ENCODE results near the gene CENATAC.
"Not testable (repeated sequence)": the region's sequence is repeated elsewhere in the genome, so short reads cannot be mapped to it uniquely, and the experiment has no call there.

Gene CENATAC

DNA sequence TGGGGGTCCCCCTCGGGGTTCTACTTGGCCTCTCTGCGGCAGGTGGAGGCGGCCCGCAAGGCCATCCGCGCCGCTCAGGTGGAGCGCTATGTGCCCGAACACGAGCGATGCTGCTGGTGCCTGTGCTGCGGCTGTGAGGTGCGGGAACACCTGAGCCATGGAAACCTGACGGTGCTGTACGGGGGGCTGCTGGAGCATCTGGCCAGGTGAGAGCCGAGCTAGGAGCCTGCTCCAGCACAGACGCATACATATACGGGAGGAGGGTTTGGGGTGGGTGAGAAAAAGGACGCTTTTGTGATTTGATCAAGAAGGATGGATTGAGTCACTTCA lies 415 bp downstream of the CENATAC start:
- no peak for DNase-seq

DNA sequence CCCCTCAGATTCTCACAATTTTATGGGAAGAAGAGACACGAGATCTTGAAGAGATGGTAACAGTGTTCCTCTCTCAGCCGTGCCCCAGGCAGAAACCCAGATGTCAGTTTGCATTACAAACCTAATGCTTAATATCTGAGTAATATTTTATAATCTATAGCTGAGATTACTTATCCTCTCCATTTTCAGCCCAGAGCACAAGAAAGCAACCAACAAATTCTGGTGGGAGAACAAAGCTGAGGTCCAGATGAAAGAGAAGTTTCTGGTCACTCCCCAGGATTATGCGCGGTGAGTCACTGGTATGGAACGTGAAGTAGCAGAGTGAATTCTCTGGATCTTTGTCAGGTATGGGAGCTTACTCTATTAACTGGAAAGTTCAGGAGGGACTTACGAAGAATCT lies 884 bp downstream of the CENATAC start:
- DNase-seq: no peak

DNA sequence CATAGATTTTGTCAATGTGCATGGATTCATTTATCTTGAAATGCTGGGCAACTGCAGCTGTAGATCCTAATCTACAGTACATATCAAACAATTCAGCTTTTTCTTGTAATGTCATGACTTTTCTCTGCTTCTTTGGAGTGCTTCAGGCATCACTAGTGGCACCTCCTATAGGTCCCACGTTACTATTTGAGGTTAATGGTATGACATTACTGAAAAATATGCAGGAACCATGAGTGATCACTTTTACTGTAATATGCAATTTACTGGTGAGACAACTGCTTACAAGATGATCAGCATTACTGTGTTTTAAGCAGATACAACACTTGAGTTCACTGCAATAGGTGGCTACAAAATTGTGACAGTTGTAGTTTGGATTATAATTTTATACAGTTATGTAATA lies 3.0 kb downstream of the CENATAC start:
- no peak for DNase-seq

DNA sequence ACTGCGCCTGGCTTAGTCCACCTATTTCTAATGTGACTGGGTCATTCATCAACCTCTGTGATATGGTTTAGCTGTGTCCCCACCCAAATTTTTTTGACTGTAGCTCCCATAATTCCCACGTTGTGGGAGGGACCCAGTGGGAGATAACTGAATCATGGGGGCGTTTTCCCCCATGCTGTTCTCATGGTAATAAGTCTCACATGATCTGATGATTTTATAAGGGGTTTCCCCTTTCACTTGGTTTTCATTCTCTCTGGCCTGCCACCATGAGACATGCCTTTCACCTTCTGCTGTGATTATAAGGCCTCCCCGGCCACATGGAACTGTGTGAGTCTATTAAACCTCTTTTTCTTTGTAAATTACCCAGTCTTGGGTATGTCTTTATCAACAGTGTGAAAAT lies 8.7 kb downstream of the CENATAC start:
- no peak for DNase-seq

DNA sequence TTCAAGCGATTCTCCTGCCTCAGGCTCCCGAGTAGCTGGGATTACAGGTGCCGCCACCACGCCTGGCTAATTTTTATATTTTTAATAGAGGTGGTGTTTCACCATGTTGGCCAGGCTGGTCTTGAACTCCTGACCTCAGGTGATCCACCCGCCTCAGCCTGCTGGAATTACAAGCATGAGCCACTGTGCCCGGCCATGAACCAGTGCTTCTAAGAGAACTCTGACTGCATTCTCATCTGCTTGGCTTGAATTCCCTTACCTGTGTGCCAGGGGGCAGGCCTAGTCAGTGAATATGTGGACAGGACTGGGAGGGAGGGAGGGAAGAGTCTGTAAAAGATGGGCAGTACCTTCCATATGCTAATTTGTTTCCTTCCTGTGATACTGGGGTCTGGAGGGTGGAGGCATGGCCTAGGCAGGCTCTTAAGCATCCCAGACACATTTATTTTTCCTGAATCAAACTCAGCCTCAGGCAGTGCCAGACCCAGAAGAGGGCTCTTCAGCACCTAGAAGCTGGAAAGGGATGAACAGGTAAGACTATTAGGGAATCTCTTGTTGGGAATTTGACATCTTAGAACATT lies 13.6 kb downstream of the CENATAC start:
- no peak for DNase-seq

DNA sequence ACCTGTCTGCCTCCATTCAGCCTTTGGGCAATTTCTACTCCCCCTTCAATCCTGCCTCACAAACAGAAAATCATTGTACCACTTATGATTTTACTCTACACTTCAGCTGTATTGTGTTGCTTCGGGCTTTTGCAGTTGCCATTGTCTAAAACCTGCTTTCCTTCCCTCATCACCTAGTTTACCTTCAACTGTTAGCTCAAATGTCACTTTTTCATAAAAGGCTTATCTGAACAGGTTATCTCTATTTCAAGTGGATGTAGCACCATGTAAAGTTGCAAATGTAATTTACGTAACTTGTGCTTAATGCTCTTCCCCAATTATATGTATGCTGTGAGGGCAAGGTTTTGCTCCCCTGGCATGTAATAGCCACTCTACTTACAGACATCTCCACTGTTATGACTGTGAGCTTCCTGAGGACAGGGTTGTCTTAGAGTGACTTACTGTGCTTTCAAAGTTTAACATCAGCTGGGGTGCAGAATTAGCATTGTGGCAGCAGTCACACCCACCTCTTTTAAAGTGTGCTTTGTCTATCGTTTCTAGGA lies 14.8 kb downstream of the CENATAC start:
- DNase-seq: no peak

DNA sequence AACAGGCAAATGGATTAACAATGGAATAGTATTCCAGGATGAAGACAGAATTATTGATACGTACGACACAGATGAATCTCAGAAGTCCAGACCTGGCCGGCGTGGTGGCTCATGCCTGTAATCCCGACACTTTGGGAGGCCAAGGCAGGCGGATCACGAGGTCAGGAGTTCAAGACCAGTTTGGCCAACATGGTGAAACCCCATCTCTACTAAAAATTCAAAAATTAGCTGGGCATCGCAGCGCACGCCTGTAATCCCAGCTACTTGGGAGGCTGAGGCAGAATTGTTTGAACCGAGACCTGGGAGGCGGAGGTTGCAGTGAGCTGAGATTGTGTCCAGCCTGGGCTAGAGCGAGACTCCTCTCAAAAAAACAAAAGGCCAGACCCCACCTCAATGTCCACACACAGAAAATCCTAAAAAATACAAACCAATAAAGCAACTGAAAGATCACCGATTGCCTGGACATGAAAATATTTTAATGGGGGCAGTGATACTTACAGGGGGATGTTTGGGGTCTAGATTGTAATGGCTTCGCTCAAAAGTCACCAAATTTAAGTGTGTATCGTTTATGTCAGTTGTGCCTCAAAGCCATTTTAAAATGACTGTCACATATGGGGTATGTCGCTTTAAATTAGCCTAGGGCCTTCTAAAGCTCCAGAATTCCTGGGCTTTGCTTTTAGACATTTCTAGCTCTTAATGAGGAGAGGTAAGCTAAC lies 16.4 kb downstream of the CENATAC start:
- DNase-seq: no peak

DNA sequence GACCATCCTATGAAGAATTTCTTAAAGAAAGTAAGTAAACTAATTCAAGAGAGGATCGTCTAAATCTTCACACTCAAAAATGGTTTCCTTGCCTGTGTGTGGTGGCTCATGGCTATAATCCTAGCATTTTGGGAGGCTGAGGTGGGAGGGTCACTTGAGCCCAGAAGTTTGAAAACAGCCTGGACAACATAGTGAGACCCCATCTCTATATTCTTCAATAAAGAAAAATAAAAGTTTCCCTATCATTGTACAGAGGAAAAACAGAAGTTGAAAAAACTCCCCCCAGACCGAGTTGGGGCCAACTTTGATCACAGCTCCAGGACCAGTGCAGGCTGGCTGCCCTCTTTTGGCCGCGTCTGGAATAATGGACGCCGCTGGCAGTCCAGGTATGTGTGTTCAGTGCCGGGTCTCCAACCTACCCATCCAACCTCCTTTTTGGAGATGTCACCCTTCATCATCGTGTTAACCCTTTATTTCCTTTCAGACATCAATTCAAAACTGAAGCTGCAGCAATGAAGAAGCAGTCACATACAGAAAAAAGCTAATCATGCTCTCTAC lies 17.2 kb downstream of the CENATAC start:
- no peak for DNase-seq

DNA sequence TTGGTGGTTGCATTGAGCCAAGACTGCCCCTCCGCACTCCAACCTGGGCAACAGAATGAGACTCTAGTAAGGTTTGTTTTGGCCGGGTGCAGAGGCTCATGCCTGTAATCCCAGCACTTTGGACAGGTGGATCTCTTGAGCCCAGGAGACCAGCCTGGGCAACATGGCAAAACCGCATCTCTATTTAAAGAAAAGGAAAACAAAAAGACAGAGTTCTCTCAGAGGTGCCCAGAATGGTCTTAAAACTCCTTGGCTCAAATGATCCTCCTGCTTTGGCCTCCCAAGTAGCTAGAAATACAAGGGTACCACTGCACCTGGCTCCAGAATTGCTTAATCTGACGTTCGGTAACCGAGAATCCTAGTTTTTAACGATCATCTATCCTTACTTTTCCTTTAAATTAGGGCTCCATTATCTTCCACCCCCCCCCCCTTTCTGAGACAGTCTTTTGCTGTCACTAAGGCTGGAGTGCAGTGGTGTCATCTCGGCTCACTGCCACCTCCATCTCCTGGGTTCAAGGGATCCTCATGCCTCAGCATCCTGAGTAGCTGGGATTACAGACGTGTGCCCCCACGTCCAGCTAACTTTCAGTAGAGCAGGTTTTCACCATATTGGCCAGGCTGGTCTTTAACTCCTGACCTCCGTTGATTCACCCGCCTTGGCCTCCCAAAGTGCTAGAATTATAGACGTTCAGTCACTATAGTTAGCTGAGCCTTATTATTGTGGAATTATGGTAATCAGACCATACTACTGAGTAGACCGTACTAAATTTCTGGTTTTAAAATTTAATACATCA lies 18.5 kb downstream of the CENATAC start:
- no peak for DNase-seq

DNA sequence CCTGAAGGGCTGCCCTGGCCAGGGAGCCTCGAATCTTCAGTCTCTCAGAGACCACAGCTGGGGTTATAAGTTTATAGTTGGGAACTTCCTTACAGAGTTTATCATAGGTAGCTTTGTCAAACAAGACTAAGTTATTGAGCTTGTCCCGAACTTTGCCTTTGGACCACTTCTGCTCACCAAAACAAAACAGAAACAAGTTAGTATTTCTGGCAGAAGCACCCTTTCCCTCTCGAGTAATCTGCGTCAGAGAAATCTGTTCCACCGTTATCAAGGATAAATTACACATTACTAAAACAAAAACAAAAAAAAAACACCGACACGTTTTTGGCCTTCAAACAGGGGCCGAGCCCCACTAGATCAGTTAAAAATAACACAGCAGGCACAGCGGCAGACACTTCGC lies 19.4 kb downstream of the CENATAC start:
- not testable (repeated sequence) for DNase-seq

DNA sequence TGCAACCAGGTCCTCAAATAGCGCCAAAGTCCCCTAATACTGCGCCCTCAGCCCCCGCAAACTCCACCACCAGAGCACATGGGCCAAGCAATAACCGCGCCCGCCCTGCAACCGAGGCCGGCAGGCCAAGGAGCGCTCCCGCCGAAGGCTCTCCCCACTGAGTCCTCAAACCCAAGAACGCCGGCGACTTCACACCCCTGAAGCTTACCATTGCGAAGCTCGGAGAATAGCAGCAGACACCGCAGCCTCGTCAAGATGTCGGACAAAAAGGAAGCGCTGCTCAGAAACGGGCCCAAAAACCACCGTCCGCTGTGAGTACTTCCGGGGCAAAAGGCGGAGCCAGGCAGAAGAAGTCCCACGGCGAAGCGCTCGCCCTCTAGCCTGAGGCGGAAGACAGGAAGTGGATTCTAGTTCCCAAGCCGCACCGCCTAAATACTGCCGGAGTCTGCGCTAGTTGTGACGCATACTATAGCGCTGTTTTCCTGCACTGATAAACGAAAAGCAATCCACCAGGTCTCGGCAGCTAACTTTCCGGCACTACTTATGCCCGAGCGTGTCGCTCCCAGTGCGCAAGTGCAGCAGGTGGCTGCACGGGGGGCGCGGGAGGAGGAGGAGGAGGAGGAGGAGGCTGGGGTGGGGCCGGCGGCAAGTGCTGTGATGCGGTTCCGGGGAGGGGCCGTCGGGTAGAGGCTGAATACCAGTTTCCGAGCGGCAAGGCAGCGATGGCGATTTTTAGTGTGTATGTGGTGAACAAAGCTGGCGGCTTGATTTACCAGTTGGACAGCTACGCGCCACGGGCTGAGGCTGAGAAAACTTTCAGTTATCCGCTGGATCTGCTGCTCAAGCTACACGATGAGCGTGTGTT lies 20.4 kb downstream of the CENATAC start, which contains the start of the genes RPS25 and TRAPPC4:
Gene RPS25 (minus strand): TSS at position 270 of the 865 bp plus-strand sequence. CDS start 59 bp downstream, at position 211.
Gene TRAPPC4 (plus strand): TSS at position 693 of the 865 bp plus-strand sequence. CDS start 30 bp downstream, at position 723.
- DNase-seq: peak; percentile 95

DNA sequence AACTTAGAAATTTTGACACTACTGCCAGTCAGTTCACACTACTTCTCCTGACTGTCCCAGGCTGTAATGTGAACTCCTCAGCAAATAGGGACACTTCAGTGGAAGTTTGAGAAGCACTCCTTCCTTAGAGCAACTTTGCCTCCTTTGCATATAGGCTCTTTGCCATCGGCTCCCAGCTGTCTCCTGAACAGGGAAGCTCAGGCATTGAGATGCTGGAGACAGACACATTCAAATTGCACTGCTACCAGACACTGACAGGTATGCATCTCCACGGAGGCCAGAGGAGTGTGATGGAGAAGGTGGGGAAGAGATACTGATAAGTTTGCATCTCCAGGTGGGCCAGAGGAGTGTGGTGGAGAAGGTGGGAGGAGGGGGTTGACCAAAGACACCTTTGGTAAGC lies 22.1 kb downstream of the CENATAC start:
- DNase-seq: no peak

DNA sequence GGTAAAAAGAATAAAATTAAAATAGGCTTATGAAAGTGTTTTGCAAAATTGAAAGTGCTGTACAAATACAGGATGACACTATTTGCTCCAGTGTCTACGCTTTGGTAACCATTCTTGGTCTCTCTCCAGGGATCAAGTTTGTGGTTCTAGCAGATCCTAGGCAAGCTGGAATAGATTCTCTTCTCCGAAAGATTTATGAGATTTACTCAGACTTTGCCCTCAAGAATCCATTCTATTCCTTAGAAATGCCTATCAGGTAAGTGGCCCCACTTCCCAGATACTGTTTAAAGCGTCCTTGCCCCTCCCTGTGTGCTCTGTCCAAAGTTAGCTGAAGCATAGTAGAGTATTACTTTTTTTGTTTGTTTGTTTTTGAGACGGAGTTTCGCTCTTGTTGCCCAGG lies 23.7 kb downstream of the CENATAC start:
- DNase-seq: no peak

DNA sequence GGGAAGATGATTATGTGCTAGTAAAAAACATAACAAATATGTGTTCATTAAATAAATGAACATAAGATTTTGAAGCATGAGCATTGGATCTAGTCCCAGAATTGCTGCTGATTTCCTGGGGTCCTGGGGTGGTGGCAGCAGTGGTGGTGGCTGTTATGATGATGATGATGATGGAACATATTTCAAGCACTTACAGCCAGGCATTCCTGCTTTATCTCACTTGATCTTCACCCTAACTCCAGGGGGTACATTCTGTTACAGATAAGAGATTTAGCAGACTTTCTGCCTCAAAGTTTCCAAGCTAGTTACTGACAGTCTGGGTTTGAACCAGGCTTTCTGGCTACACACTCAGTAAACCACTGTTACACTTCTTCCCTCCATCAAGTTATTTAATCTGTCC lies 25.8 kb downstream of the CENATAC start:
- DNase-seq: no peak

DNA sequence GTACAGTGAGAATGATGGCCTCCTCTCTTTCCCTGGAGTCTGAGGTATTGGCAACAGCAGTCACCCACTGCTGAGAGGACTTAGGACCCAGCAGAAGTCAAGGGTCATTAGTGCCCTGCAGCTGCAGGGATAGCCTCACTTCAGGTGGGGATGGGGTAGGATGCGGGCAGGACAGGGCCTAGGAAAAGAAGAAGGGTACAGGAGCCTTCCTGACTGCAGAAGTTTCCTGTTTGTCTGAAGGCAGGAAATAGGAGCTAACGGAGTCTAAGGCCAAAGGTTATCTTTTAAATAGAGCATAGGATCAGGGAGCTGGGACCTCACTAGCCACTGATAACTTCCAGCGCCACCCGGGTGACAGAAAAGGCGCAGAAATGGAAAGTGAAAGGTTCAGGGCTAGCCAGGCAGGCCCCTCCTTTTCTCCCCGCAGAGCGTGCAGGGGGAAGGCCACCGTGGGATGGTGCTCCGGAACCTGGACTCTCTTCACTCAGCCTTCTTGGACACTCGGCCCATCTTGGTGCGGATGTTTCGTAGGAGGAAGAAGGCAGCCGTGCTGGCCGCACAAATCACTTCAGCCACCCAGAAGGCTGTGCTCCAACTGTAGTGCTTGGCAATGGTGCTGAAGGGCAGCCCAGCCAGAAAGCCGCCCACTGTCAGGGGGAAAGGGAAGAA lies 26.6 kb downstream of the CENATAC start:
- no peak for DNase-seq

DNA sequence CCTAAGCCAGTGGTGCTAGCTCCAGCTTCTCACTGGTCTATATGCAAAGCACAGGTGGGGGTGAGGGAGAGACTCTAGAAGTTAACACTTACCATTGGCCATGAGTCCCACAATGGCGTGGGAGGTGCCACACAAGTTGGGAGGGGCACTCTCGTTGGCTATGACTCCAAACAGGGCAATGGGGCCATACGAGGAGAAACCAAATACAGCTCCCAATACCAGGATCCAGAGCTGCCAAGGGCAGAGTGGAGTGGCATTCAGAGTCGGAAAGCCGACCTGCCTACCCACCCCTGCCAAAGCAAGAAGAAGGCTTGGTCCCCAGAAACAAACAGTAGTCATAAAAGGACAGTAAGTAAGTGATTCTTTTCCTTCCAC lies 27.1 kb downstream of the CENATAC start:
- no peak for DNase-seq

DNA sequence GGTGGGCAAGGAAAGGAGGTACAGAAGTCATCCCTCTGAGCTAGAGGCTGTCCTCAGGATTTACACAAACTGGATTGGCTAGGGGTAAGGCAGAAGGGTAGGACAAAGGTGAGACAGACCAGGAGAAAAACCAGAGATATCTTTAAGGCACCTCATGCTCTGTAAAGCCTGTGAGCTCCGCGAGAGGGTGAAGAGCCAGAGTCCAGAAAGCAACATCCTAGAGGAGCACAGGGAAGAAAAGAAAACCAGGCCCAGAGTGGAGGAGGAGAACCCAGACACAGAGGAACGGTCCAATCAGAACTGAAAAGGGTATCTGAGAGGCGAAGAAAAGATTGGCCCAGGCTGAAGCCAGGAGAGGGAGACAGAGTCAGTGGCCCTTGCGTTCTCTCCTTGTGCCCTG lies 27.6 kb downstream of the CENATAC start:
- no peak for DNase-seq

DNA sequence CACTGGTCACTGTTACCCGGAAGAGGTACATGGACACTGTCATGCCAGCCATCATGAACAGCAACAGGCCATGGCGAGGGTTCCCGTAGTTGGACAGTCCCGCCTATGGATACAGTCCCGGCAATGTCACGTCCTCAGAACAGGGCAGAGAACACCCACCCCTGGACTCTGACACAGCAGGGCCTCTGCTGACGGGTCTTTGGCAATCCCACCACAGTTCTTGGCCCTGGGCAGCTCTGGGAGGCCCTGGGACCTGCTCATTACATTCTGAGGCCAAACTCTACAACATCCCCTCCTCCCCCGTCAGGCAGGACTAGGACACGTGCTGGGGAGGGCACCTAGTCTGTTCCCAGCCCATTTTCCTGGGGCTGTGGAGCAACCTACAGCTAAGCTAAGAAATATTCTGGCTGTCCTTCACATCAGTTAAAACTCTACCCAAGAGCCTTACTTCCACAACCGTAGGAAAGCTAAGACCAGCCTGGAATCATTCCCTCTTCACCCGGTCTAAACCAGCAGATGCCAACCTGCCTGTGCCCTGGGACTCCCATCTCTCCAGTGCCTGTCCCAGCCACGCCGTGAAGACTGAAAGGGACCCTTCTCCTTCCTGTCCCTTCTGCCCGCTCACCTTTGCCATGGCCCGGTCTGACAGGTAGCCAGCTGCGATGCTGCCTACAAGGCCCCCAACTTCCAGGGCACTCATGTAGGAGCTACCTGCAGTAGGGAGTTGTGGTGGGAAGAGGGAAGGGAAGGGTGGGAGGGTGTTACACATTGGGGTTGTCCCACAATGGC lies 28.2 kb downstream of the CENATAC start:
- DNase-seq: no peak

DNA sequence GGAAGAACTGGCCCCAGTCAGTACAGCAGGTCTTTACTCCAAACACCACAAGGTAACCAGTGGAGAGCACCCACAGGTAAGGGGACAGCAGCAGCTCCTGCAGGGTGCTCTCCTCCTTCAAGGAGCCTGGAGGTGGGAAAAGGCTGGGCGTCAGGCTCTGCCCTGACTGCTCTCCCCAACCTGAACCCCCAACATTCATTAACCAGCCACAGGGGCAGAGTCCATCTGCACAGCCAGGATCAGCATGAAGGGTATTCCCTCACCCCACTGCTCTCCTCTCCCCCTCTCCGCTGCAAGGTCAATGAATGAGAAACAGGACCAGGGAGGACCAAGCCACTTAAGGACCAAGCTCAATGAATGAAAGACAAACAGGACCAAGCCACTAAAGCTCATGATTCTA lies 29.0 kb downstream of the CENATAC start:
- DNase-seq: no peak

DNA sequence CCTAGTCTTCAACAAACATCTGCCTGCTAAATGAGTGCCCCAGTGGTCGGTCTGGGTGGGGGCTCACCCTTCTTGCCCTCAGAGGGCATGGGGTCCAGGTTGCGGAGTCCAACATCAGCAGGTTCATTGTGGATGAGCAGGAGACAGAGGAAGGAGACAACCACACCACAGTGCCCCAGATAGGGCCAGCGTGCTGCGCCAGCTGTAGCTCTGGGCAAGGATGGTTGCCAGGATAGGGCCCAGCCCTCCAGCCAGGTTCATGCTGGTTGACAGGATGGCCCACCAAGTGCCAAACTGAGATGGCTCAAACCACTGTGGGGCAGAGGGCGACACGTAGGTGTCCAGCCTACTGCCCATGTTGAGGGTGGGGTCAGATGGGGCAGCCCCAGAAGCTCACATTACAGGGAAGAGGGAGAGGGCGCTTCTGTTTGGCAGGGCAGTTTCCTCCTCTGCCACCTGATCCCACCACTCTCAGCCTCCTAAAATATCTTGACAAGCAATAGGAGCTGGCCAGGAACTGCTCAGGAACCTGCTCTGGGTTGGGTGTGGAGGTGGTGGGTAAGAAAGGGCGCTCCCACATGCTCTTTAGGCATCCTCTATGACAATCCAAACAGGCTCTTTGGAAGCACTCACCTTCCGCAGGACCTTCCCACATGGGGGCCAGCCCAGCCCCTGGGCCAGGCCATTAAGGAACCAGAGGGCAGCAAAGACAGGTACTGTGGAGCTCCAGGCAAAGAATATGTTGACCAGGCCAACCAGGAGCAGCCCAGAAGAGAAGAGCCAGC lies 29.8 kb downstream of the CENATAC start:
- no peak for DNase-seq
